Pancreas (tissue), 10 donors: Measurements from ENCODE around the gene SH2D4B. TPM values are rescaled to one million over a fixed set of nuclear protein-coding genes. Genes with fewer than 3 reads are reported as not detected.

Experiments
- ATAC-seq, 4 donors: fragments of 200-7000 bp; cut with Tn5 transposase; one replicate each; pipeline versions ENCODE4 v1.8.0 to v1.9.1; 2020; ENCODE audit warnings: mild to moderate bottlenecking in 4 of 4, moderate library complexity in 4 of 4
- DNase-seq, 6 donors: peaks; one replicate each; pipeline ENCODE4 v3.0.0-alpha.2; 2020
- FAIRE-seq: peaks from 2 replicates; lab custom pipeline; 2012; peaks lifted over from hg19 to GRCh38; lab: Jason Lieb, UNC
- H3K27ac ChIP-seq, 4 donors: fragments of 200-600 bp; sonication (generic); 1 replicate in 3 of 4; 2 replicates in 1 of 4; pipeline versions ENCODE4 v1.5.0 to v1.8.0; 2020
- H3K27me3 ChIP-seq, 4 donors: fragments of 200-600 bp; one replicate each; pipeline ENCODE4 v1.8.0; 2021
- H3K36me3 ChIP-seq, 3 donors: fragments of 200-600 bp; sonication (generic) in 1 of 3; one replicate each; pipeline versions ENCODE4 v1.5.0 to v1.8.0; 2020 to 2021
- H3K4me1 ChIP-seq, 3 donors: fragments of 200-600 bp; one replicate each; pipeline ENCODE4 v1.8.0; 2021
- H3K4me3 ChIP-seq, 4 donors: fragments of 200-600 bp; sonication (generic) in 2 of 4; one replicate each; pipeline versions ENCODE4 v1.5.0 to v1.8.0; 2020 to 2021
- H3K9me3 ChIP-seq, 4 donors: fragments of 200-600 bp; one replicate each; pipeline ENCODE4 v1.8.0; 2021
- CTCF ChIP-seq, 4 donors: fragments of 200-600 bp; sonication (generic) in 3 of 4; IDR thresholded peaks; one replicate each; pipeline versions ENCODE4 v1.5.0 to v1.8.0; 2021; ENCODE audit warnings: antibody characterized with exemption in 4 of 4
- WGBS, 2 donors: extraction: QIAGEN DNeasy Blood & Tissue Kit; methylation state at CpG; one replicate each; pipeline ENCODE4 v1.1.7; 2013; 5-methylcytosine and 5-hydroxymethylcytosine counted together
- intact Hi-C, 3 donors: fragments of 100-400 bp; cut with DNase I; formaldehyde crosslinking; loops; one replicate each; pipeline versions ENCODE4 v1.11.1 to v1.14.2; 2022
- polyA plus RNA-seq, 2 donors: library from polyadenylated mRNA; stranded (reverse); fragments of 200-250 nt; gene quantifications; one replicate each; pipeline ENCODE4 v1.2.3, GENCODE V29; 2013
- total RNA-seq, 6 donors: library from RNA; stranded (reverse); fragmentation: NEBNext Ultra II Directional in 4 of 6; extraction: Animal tissue kit (Norgen Biotek cat#: 25700) in 4 of 6; gene quantifications; one replicate each; pipeline versions ENCODE4 v1.2.1 to v1.2.4, GENCODE V29; 2021 to 2023
- donor health status: healthy with polysubstance abuse.
- donor health status: DM: no; HTN: no; CAD: no; lungs with moderate emphysema.
- donor health status: DM: no; HTN: no; CAD: no.
- donor health status: control.
- donor health status: control.
- donor health status: Bipolar disorder and iron deficiency.
- donor health status: DM: yes; HTN: yes; CAD: no.
- donor health status: DM: no; HTN: no; CAD: no.
- donor health status: DM: no; HTN: no; CAD: no.
- donor health status: DM: yes; HTN: yes; CAD: no.

SH2D4B gene
- total and polyA plus RNA-seq, 8 donors = 0.02 TPM; not detected in 7

DNA sequence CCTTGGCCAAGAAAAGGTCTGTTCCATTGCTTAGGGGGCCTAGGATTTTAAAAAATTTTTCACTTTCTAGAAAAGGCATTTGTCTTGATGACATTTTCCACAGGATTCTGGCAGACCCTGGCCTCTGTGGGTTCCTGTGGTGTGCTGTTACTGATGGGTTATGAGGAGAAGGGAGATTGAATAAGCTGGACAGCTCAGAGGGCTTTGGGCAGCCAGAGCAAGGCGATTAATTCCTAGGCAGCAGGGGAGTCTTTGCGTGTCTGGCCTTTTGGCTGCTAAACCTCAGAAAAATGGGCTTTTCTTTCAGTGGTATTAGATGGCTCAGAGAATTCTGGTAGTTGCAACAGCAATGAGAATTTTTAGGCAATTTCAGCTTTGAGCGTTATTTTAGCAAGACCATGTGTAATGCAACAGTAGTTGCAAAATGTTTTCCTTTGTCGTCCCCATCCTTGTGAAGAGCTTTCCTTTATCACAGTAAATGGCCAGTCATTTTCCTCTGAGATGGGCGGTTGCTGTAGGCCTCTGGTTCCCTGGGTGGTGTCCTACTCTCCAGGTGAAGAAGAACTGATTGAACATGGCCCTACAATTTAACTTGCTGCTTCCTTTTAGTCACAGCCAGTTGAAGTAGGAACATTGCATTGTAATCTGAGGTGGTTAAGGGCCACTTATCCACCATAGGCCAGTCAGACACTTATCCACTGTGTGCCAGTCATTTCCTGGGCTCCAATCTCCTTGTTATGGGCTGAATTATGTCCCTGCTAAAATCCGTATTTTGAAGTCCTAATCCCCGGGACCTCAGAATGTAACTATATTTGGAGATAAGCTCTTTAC is 43.2 kb downstream of the SH2D4B start:
- FAIRE-seq (no peak), ATAC-seq (no peak), DNase-seq (no peak)
- Histone ChIP-seq H3K4me3 (no peak overlapping the region), H3K9me3 (no peaks in the 10 kb centered on the region), H3K27ac (no peak overlapping the region), H3K36me3 (no peaks in the 10 kb centered on the region), H3K4me1 (no peaks in the 10 kb centered on the region), H3K27me3 (no peaks in the 10 kb centered on the region)
- no peak for TF ChIP-seq CTCF (IDR thresholded peaks at IDR 0.05)
- 85 to 93% methylated on average over 7 of the region's 7 CpGs for WGBS, 2 donors
- intact Hi-C loops = no loop called here

GRCh38 chr10:80581469-80581835 is 43.8 kb downstream of the SH2D4B start:
- WGBS, 2 donors = 77 to 80% methylated on average over 5 of the region's 5 CpGs
- H3K36me3 ChIP-seq = no peaks in the 10 kb centered on the region
- intact Hi-C loops = no loop called here
- ATAC-seq (no peak), DNase-seq (no peak), FAIRE-seq (no peak)
- H3K27ac ChIP-seq = no peak overlapping the region
- no peaks in the 10 kb centered on the region for H3K9me3 ChIP-seq
- no peaks in the 10 kb centered on the region for H3K27me3 ChIP-seq
- H3K4me3 ChIP-seq = no peak overlapping the region
- H3K4me1 ChIP-seq = no peaks in the 10 kb centered on the region
- no peak for TF ChIP-seq CTCF (IDR thresholded peaks at IDR 0.05)

DNA sequence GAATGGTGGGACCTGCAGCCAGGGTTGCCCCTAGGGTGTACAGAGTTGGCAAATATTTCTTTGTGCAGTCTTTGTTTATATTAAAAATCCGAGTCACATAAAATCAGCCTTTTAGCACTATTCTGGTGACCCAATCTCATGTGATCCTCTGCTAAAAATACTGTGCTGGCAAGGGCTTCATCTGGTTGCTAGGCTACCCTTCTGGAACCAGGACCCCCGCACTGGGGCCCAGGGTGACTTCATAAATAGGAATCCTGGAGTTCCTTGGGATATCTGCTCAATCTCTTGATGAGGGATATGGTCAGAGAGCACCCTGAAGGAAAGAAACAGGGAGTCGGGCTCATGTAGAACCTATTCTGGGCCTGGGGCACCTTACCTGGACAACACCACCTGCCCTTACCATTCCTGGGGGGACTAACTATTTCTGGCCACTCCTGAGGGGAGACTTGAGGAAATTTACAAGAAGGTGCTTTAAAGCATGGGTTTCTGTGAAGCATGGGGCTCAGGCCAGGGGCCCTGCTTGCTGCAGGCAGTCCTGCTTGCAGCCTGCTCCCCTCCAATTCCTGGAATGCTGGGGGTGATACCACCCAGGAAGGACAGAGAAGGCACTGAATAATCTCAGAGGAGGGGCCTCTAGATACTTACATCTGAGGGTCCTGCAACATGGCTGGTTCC is 44.7 kb downstream of the SH2D4B start:
- H3K27ac ChIP-seq = no peak overlapping the region
- no peak for DNase-seq
- no peak for FAIRE-seq
- 73 to 74% methylated on average over 3 of the region's 3 CpGs for WGBS, 2 donors
- intact Hi-C loops = no loop called here
- no peak overlapping the region for H3K4me3 ChIP-seq
- no peaks in the 10 kb centered on the region for H3K4me1 ChIP-seq
- no peaks in the 10 kb centered on the region for H3K27me3 ChIP-seq
- no peaks in the 10 kb centered on the region for H3K9me3 ChIP-seq
- ATAC-seq = no peak
- H3K36me3 ChIP-seq = no peaks in the 10 kb centered on the region
- no peak for TF ChIP-seq CTCF (IDR thresholded peaks at IDR 0.05)

DNA sequence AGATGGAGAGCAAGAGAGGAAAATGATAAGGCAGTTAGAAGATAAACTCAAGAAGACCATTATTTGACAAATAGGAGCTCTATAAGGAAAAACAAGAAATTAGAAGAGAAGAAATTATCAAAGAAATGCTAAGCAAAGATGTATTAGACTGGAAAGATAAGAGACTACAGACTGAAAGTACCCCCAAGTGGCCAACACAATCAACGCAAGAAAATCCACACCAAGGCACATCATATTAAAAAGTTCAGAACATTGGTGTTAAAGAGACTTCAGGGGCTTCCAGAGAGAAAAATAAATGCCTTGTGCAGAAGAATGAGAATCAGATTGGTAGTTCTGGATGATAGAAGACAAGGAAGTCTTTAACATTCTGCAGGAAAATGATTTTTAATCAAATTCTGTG is 46.0 kb downstream of the SH2D4B start:
- H3K36me3 ChIP-seq = no peaks in the 10 kb centered on the region
- no peaks in the 10 kb centered on the region for H3K9me3 ChIP-seq
- FAIRE-seq (no peak), ATAC-seq (no peak), DNase-seq (no peak)
- no peak for TF ChIP-seq CTCF (IDR thresholded peaks at IDR 0.05)
- intact Hi-C loops = no loop called here
- no peak overlapping the region for H3K27ac ChIP-seq
- H3K27me3 ChIP-seq = no peaks in the 10 kb centered on the region
- no peaks in the 10 kb centered on the region for H3K4me1 ChIP-seq
- no peak overlapping the region for H3K4me3 ChIP-seq
- WGBS, 2 donors = 40 to 61% methylated on average over 1 of the region's 1 CpG

DNA sequence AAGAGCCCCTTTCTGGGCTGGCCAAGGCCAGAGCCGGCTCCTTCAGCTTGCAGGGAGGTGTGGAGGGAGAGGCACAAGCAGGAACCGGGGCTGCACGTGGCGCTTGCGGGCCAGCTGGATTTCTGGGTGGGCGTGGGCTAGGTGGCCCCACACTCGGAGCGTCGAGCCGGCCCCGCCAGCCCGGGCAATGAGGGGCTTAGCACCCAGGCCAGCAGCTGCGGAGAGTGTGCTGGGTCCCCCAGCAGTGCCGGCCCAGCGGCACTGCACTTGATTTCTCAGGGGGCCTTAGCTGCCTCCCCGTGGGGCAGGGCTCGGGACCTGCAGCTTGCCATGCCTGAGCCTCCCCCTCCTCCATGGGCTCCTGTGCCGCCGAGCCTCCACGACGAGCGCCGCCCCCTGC is 48.1 kb downstream of the SH2D4B start:
- no peak overlapping the region for H3K4me3 ChIP-seq
- no peak for TF ChIP-seq CTCF (IDR thresholded peaks at IDR 0.05)
- no peak for FAIRE-seq
- no peaks in the 10 kb centered on the region for H3K27me3 ChIP-seq
- no peak overlapping the region for H3K27ac ChIP-seq
- 89 to 95% methylated on average over 21 to 23 of the region's 23 CpGs for WGBS, 2 donors
- no peak for ATAC-seq
- peak in 1 of 6 donors; percentile 51 for DNase-seq
- intact Hi-C loops = no loop called here
- H3K4me1 ChIP-seq = no peaks in the 10 kb centered on the region
- H3K36me3 ChIP-seq = no peaks in the 10 kb centered on the region
- H3K9me3 ChIP-seq = no peaks in the 10 kb centered on the region
